Measurements from ENCODE around the gene USP13.

DNA sequence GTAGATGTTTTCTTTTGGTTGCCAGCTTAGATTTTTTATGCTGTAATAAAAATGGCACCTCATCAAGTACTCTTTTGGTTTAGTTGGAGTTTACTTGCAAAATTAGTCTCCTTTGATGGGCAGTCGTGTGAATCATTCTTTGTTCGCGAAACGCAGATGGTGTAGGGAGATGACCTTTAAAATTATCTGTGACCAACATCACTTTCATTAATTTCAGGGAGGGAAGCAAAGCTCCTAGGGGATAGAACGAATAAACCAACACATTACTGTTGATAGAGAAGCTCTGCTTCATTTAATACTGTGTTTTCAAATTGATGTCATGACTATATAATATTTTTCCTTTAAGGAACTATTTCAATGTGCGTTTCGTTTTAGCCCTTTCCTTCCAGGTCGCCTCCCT lies 67.4 kb downstream of the USP13 start:
- TF ChIP-seq SUZ12 (IDR thresholded peaks at IDR 0.05; ENCODE audit: extremely low read depth, insufficient read depth, insufficient read length): no peak
- no peak for TF ChIP-seq ZNF274 (IDR thresholded peaks at IDR 0.05; ENCODE audit: low read depth, low read length)
- TF ChIP-seq YY1 (IDR thresholded peaks at IDR 0.05; ENCODE audit: insufficient read depth, insufficient read length): no peak
